ENCODE results near the gene NYNRIN.

The NYNRIN gene

DNA sequence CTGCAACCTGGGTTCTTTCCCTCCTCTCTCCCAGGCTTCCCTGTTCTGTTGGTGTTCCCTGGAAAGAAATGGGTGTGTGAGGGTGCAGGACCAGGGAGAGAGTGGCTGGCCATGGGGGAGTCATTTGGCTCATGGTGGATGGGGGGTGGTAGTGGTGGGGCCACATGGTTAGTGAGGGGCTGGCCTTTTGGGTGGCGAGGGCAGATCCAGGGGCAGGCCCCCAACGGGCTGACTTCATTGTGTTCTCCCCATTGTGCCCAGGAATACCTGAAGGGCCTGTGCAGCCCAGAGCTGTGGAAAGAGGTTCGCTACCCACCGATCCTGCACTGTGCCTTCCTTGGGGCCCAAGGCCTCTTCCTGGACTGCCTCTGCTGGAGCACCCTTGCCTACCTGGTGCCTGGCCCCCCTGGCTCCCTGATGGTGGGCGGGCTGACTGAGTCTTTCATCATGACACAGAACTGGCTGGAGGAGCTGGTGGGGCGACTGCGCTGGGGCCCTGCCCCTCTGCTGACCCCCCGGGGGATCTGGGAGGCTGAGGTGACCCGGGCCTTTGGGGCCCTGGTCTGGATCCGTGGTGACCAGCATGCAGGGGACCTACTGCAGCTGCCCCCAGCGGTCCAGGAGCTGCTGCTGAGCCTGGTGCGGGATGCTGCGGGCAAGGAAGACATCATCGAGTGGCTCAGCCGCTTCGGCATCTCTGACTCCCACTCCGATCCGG lies 9.0 kb downstream of the NYNRIN start:
- intact Hi-C loops (cut with DNase I) = no loop called here

DNA sequence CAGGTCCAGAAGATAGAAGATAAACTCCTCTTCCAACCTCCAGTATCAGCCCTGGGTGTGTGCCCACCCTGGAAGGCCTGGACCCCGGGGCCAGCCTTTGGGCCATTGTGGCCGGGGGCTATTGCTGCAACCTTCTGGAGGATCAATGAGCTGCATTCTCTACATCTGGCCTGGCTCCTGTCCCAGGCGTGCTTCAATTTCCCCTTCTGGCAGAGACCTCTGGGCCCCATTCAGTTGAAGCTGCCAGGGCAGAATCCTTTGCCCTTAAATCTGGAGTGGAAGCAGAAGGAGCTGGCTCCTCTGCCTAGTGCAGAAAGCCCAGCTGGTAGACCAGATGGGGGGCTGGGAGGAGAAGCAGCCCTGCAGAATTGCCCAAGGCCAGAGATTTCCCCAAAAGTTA lies 10.0 kb downstream of the NYNRIN start:
- intact Hi-C loops (cut with DNase I) = no loop called here
- DNase-seq = peak in 1 of 42 donors; percentile 36

More for the DNA sequence above, 9.0 kb downstream of the NYNRIN start:
- peak in 1 of 42 donors; percentile 16 for DNase-seq

DNA sequence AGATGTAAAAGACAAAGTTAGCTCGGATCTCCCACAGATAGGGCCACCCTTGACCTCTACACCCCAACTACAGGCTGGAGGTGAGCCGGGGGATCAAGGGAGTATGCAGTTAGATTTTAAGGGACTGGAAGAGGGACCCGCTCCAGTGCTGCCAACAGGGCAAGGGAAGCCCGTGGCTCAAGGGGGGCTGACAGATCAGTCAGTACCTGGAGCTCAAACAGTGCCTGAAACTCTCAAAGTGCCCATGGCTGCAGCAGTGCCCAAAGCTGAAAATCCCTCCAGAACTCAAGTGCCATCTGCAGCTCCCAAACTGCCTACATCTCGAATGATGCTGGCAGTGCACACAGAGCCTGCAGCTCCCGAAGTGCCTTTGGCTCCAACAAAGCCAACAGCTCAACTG lies 10.4 kb downstream of the NYNRIN start:
- DNase-seq = peak in 1 of 42 donors; percentile 31
- intact Hi-C loops (cut with DNase I) = no loop called here

DNA sequence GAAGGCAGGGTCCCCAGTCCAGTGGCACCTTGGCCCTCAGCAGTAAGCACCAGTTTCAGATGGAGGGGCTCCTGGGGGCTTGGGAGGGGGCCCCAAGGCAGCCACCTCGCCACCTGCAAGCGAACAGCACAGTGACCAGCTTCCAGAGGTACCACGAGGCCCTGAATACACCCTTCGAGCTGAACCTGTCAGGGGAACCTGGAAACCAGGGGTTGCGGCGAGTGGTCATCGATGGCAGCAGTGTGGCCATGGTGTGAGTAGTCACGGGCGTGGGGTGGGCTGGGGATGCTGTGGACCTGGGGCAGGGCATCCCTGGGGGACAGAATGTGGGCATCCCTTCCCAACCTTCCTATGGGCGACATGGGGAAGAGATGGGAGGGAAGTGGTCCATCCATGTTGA lies 11.2 kb downstream of the NYNRIN start:
- intact Hi-C loops (cut with DNase I) = no loop called here
- peak in 1 of 42 donors; percentile 18 for DNase-seq

DNA sequence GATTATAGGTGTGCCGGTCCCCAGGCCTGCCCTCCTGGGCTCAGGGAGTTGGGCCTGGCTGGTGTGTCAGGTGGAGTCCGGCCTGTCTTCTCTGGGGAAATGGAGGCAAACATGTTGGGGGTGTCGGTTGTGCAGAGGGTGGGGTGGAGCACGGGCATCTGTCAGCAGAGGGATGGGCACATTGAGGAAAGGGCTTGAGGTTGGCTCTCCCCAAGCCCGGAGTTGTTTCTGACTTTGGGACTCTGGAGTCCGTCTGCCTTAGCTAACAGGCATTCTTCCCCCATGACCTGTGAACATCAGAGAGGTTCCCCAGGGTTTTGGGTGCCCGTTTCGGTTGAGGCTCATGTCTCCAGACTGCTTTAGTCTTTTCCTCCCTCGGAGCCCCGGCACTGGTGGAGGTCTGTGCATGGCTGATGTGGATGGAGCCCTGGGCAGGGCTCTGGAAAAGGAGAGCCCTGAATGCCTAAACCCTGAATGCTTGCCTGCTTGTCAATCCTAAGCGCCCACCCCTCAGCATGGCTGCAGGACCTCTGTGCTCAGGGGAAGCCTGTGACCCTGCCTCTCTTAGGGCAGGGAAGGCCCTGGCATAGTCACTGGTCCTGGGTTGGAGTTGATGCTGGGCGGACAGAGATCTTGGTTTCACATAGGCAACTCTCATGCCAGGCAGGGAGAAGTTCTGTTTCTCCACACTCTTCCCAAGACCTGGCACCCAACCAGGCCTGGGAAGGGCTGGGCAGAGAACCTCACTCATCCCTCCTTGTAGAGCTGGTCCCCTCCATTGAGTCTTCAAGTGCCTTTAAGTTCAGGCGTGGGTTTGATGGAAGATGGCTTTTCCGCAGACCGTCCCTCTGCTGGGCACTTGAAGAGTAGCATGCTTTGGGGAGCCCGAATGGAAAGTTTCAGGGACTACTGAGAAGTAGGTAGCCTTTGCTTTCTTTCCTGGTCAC lies 12.9 kb downstream of the NYNRIN start:
- intact Hi-C loops (cut with DNase I) = no loop called here
- peak in 5 of 42 donors; percentile 16 to 36 (median 24) for DNase-seq

DNA sequence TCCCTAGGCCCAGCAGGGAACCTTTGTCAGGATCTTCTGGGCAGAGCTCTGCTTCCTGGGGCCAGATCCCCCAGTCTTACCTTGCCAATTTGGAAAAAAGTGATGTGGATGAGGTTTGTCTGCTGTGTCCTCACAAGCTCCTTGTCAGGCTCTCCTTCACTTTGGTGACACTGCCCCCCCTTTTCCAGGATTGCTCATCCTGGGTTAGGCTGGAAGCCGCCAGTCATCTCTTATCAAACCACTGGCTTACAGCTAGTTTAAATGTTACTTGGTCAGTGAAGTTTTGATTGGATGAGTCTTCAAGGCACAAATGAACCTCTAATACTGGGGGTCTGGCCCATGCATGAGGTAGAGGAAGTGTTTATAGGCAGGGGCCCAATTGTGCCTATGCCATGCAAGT lies 15.3 kb downstream of the NYNRIN start:
- intact Hi-C loops (cut with DNase I) = no loop called here
- no peak for DNase-seq

DNA sequence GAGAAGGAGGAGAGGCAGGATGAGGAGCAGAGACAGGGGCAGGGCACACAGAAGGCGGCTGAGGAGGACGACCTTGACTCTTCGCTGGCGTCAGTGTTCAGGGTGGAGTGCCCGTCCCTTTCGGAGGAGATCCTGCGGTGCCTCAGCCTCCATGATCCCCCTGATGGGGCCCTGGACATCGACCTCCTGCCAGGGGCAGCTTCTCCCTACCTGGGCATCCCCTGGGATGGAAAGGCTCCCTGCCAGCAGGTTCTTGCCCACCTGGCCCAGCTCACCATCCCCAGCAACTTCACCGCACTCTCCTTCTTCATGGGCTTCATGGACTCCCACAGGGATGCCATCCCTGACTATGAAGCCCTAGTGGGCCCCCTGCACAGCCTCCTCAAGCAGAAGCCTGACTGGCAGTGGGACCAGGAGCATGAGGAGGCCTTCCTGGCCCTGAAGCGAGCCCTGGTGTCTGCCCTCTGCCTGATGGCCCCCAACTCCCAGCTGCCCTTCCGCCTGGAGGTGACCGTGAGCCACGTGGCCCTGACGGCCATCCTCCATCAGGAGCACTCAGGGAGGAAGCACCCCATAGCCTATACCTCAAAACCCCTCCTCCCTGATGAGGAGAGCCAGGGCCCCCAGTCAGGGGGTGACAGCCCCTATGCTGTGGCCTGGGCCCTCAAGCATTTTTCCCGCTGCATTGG lies 16.1 kb downstream of the NYNRIN start:
- DNase-seq = peak in 1 of 42 donors; percentile 29
- intact Hi-C loops (cut with DNase I) = no loop called here

DNA sequence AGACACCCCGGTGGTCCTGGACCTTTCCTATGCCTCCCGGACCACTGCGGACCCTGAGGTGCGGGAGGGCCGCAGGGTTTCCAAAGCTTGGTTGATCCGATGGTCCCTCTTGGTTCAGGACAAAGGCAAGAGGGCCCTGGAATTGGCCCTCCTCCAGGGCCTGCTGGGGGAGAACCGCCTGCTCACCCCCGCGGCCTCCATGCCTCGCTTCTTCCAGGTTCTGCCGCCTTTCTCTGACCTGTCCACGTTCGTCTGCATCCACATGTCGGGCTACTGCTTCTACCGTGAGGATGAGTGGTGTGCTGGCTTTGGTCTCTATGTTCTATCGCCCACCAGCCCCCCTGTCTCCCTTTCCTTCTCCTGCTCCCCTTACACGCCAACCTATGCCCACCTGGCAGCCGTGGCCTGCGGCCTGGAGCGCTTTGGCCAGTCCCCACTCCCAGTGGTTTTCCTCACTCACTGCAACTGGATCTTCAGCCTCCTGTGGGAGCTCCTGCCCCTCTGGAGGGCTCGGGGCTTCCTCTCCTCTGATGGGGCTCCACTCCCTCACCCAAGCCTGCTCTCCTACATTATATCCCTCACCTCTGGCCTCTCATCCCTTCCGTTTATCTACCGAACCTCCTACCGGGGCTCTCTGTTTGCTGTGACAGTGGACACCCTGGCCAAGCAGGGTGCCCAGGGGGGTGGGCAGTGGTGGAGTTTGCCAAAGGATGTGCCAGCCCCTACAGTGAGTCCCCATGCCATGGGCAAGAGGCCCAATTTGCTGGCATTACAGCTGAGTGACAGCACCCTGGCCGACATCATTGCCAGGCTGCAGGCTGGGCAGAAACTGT lies 16.8 kb downstream of the NYNRIN start:
- peak in 1 of 42 donors; percentile 16 for DNase-seq
- intact Hi-C loops (cut with DNase I) = no loop called here

DNA sequence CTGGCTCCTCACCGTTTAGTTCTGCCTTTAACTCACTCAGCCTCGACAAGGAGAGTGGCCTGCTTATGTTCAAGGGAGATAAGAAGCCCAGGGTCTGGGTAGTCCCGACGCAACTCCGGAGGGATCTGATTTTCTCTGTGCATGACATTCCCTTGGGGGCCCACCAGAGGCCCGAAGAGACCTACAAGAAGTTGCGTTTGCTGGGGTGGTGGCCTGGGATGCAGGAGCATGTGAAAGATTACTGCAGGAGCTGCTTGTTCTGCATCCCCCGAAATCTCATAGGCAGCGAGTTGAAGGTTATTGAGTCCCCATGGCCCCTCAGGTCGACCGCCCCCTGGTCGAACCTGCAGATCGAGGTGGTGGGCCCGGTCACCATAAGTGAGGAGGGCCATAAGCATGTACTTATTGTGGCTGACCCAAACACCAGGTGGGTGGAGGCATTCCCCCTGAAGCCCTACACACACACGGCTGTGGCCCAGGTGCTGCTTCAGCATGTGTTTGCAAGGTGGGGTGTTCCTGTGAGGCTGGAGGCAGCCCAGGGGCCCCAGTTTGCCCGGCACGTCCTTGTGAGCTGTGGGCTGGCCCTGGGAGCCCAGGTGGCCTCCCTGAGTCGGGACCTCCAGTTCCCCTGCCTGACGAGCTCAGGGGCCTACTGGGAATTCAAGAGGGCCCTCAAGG lies 17.6 kb downstream of the NYNRIN start:
- DNase-seq = peak in 1 of 42 donors; percentile 2
- intact Hi-C loops (cut with DNase I) = no loop called here

DNA sequence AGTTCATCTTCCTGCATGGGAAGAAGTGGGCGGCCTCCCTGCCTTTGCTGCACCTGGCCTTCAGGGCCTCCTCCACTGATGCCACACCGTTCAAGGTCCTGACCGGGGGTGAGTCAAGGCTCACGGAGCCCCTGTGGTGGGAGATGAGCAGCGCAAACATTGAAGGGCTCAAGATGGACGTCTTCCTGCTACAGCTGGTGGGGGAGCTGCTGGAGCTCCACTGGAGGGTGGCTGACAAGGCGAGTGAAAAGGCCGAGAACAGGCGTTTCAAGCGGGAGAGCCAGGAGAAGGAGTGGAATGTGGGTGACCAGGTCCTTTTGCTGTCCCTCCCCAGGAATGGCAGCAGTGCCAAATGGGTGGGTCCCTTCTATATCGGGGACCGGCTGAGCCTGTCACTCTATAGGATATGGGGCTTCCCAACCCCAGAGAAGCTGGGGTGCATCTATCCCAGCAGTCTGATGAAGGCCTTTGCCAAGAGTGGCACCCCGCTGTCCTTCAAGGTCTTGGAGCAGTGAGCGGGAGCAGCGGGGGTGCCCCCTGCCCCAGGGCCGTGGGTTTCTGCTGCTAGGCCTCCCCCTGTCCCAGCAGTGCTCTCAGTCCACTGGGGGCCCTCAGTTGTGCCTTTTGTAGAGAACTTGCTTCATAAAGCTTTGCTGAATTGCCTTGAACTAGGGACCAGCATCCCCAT lies 18.3 kb downstream of the NYNRIN start:
- intact Hi-C loops (cut with DNase I) = no loop called here
- peak in 3 of 42 donors; percentile 1 to 25 (median 22) for DNase-seq

DNA sequence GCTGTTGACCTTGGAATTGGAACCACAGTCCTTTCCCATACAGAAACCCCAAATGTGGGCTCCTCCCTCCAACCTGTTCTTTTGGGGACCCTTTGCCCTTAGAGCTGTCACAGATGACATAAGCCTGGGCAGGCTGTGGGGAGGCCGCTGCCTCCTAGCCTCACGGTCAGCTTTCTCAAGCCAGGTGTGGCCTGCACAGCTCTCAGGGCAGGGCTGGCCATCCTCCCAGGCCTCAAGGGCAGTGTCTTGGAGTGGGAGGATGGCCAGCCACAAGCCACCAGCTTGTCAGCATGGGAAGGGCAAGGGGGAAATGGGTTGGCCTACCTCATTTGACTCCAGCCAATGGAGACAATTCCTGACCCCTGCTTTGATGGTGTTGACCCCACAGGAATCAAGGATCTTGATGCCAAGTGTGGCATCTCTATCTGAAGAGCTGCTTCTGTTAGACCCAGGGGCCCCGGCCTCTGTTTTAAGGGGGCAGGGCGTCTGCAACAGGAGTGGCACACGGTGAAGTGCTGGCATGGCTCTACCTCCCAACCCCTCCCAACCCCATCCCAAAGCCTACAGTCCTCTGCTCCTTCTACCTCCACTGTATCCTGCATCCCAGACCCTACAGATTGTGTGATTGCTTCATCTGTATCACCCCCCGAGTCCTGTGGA lies 19.2 kb downstream of the NYNRIN start:
- intact Hi-C loops (cut with DNase I) = no loop called here
- peak in 4 of 42 donors; percentile 5 to 19 (median 10) for DNase-seq

DNA sequence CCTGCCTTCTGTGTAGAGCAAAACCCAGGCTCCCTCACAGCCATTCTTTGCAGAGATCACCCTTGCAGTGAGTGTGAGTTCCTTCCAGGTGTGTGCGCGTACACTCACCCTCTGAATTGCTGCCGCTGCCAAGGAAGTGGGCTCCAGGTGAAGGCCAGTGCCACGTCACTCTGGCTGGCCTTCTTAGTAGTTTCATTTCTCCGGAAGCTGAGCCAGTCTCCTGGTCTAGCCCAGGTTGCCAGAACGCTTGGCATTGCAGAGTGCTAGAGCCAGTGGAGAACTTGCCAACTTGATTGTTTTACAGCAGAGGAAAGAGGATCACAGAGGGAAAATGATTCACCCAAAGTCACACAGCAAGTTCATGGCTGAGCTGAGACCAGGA lies 19.7 kb downstream of the NYNRIN start:
- peak in 3 of 42 donors; percentile 2 to 22 (median 15) for DNase-seq
- intact Hi-C loops (cut with DNase I) = no loop called here

DNA sequence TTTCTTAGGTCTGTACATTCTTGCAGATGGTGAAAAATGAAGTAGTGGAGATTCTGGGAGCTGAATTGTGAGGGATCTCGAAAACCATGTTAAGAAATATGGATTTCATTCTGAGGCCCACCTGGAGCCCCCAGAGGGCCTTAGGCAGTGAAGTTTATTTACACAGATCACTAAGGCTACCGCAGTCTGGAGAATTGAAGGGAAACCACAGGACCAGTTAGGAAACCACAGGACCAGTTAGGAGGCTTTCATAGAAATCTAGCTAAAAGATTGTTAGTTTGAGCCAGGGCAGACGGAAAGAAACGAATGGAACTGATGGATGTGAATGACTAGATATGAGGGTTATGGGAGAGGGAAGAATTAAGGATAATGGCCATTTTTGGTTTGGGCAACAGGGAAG lies 23.5 kb downstream of the NYNRIN start:
- no peak for DNase-seq
- intact Hi-C loops (cut with DNase I) = no loop called here

DNA sequence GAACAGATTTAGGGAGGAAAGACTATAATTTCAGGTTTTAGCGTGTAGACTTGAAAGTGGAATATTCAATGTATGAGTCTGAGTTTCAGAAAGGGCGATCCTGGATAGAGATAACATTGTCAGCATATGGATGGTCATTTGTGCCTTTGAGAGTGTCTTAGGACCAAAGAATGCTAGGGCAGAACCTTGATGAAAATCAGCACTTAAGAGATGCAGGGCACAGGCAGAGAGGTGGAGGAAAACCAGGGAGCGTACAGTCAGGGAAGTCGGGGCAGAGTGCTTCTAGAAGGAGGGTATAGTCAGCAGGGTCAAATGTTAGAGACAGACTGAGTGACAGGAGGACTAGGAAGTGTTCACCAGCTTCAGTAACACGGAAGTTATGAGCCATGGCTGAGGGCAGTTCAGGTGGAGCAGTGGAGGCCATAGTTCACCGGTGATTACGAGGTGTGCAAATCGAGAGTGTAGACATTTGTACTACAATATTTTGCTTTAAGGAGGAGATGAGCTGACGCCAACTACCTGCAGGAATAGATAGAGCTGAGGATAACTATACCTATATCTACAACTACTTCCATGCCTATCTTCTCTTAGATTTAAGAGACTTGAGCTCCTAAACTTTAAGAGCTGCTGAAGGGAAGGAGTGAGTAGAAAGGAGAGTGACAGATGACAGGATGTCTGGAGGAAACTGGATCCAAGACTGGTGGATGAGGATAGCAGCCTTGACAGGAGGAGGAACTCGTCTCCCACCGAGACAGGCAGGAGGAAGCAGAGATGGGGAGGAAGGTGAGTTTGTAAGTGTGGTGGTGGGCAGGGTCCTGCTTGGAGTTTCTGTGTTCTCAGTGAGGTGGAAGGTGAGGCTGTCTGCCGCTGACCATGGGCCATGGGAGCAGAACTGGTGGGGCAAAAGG lies 24.1 kb downstream of the NYNRIN start:
- DNase-seq = peak in 2 of 42 donors; percentile 0 to 11

DNA sequence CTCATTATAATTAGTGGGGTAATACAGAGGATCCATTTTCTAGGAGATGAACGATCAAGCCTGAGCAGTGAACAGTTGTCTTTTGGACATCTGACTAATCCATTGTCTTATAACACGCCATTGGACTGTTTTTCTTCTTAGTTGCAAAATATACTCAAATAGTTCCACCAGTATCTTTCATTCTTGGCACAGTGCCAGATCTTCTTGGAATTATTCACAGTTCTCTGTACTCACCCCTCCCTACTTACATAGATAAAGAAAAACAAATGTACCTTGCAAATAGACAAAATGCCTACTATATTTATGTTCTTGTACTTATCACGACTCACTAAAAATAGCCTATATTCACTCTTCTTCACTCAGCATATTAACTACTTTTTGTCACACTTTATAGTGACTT lies 26.9 kb downstream of the NYNRIN start:
- peak in 1 of 42 donors; percentile 17 for DNase-seq
- intact Hi-C loops (cut with DNase I) = no loop called here

More for the DNA sequence above, 24.1 kb downstream of the NYNRIN start:
- intact Hi-C loops (cut with DNase I) = no loop called here
